ENCODE measurements around the gene QRICH2.

The QRICH2 gene

GRCh38 chr17:76279742-76280287 is 28.3 kb downstream of the QRICH2 start:
- no peak for DNase-seq (ENCODE audit: low read depth in 3 of 3, low spot score in 1 of 3)

GRCh38 chr17:76278952-76279741 is 28.9 kb downstream of the QRICH2 start:
- DNase-seq (ENCODE audit: low read depth in 3 of 3, low spot score in 1 of 3) = peak; percentile 63 to 87 (median 74)

- no peak for DNase-seq (ENCODE audit: low read depth in 3 of 3, low spot score in 1 of 3)
Measured at GRCh38 chr17:76278268-76278908, 29.7 kb downstream of the QRICH2 start.

GRCh38 chr17:76277300-76278267 is 30.5 kb downstream of the QRICH2 start:
- DNase-seq (ENCODE audit: low read depth in 3 of 3, low spot score in 1 of 3) = no peak

- no peak for DNase-seq (ENCODE audit: low read depth in 3 of 3, low spot score in 1 of 3)
Measured at GRCh38 chr17:76276461-76277299, 31.4 kb downstream of the QRICH2 start.

GRCh38 chr17:76276069-76276431 is 32.0 kb downstream of the QRICH2 start:
- DNase-seq (ENCODE audit: low read depth in 3 of 3, low spot score in 1 of 3) = no peak

GRCh38 chr17:76275382-76276068 is 32.6 kb downstream of the QRICH2 start:
- no peak for DNase-seq (ENCODE audit: low read depth in 3 of 3, low spot score in 1 of 3)

- DNase-seq (ENCODE audit: low read depth in 3 of 3, low spot score in 1 of 3) = no peak
Measured at GRCh38 chr17:76274112-76274956, 33.7 kb downstream of the QRICH2 start.

- DNase-seq (ENCODE audit: low read depth in 3 of 3, low spot score in 1 of 3) = no peak
Measured at GRCh38 chr17:76273445-76274111, 34.5 kb downstream of the QRICH2 start.

- DNase-seq (ENCODE audit: low read depth in 3 of 3, low spot score in 1 of 3) = no peak
Measured at GRCh38 chr17:76272541-76273444, 35.3 kb downstream of the QRICH2 start.

GRCh38 chr17:76271669-76272540 is 36.2 kb downstream of the QRICH2 start:
- DNase-seq (ENCODE audit: low read depth in 3 of 3, low spot score in 1 of 3) = peak in 1 of 3 donors; percentile 79

GRCh38 chr17:76270770-76271668 is 37.1 kb downstream of the QRICH2 start:
- DNase-seq (ENCODE audit: low read depth in 3 of 3, low spot score in 1 of 3) = no peak

GRCh38 chr17:76270127-76270592 is 37.9 kb downstream of the QRICH2 start:
- DNase-seq (ENCODE audit: low read depth in 3 of 3, low spot score in 1 of 3) = no peak

GRCh38 chr17:76268991-76269981 is 38.8 kb downstream of the QRICH2 start:
- no peak for DNase-seq (ENCODE audit: low read depth in 3 of 3, low spot score in 1 of 3)
